HEK293 (cell line): ENCODE results near the gene ANO2.
"Not testable (repeated sequence)": the region's sequence is repeated elsewhere in the genome, so short reads cannot be mapped to it uniquely, and the experiment has no call there.

ENCODE experiments used
- TCF7L2 ChIP-seq: IDR thresholded peaks from 2 replicates; pipeline ENCODE4 v1.6.1; 2011; ENCODE audit warnings: low read depth, mild to moderate bottlenecking, inconsistent platforms, low read length, moderate library complexity, borderline replicate concordance
- YY1 ChIP-seq: fragments of 450-650 bp; formaldehyde crosslinking; IDR thresholded peaks from 2 replicates; pipeline ENCODE4 v1.5.1; 2018; ENCODE audit warnings: missing biosample characterization, missing genetic modification characterization
- ZNF114 ChIP-seq: fragments of 450-650 bp; formaldehyde crosslinking; IDR thresholded peaks from 2 replicates; pipeline ENCODE4 v1.5.0; 2017; ENCODE audit warnings: missing biosample characterization, missing genetic modification characterization
- ZNF121 ChIP-seq: fragments of 450-650 bp; formaldehyde crosslinking; IDR thresholded peaks from 2 replicates; pipeline ENCODE4 v1.5.1; 2016; ENCODE audit warnings: missing biosample characterization, missing genetic modification characterization
- ZNF426 ChIP-seq: fragments of 450-650 bp; formaldehyde crosslinking; IDR thresholded peaks from 2 replicates; pipeline ENCODE4 v1.5.1; 2017; ENCODE audit warnings: missing biosample characterization, missing genetic modification characterization, mild to moderate bottlenecking, inconsistent platforms, moderate library complexity
- ZNF549 ChIP-seq: fragments of 450-650 bp; IDR thresholded peaks from 2 replicates; pipeline ENCODE4 v1.5.1; 2018; ENCODE audit warnings: missing biosample characterization, missing genetic modification characterization, mild to moderate bottlenecking, inconsistent platforms, moderate library complexity
- TF ChIP-seq, protein P1 (sequence below): fragments of 450-650 bp; formaldehyde crosslinking; IDR thresholded peaks from 2 replicates; pipeline ENCODE4 v1.5.1; 2016; ENCODE audit warnings: missing biosample characterization, missing genetic modification characterization
- TF ChIP-seq, protein P2 (sequence below): fragments of 450-650 bp; formaldehyde crosslinking; IDR thresholded peaks from 2 replicates; pipeline ENCODE4 v1.5.1; 2016; ENCODE audit warnings: missing biosample characterization, missing genetic modification characterization
- TF ChIP-seq, protein P3 (sequence below): fragments of 450-650 bp; formaldehyde crosslinking; conservative IDR thresholded peaks from 2 replicates; pipeline ENCODE4 v1.5.1; 2016; ENCODE audit warnings: low read depth, missing biosample characterization, missing genetic modification characterization
- TF ChIP-seq, protein P4 (sequence below): fragments of 450-650 bp; formaldehyde crosslinking; IDR thresholded peaks from 2 replicates; pipeline ENCODE4 v1.5.1; 2016; ENCODE audit warnings: missing biosample characterization, missing genetic modification characterization
- TF ChIP-seq, protein P5 (sequence below): fragments of 450-650 bp; formaldehyde crosslinking; optimal IDR thresholded peaks from 2 replicates; pipeline ENCODE3; 2016; ENCODE audit warnings: missing biosample characterization, mild to moderate bottlenecking, missing genetic modification characterization
- TF ChIP-seq, protein P6 (sequence below): fragments of 450-650 bp; formaldehyde crosslinking; IDR thresholded peaks from 2 replicates; pipeline ENCODE4 v1.5.1; 2017; ENCODE audit warnings: missing biosample characterization, missing genetic modification characterization

DNA sequence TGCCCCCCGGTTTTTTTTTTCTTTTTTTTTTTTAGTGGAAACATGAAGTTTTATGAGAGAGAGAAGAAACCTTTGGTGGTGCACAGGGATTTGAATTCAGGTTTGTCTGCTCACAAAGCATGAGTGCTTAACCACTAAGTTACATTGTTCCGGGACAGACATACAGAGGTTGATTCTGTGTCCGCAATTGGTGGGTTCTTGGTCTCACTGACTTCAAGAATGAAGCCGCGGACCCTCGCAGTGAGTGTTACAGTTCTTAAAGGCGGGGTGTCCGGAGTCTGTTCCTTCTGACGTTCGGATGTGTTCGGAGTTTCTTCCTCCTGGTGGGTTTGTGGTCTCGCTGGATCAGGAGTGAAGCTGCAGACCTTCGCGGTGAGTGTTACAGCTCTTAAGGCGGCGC lies 57.2 kb downstream of the ANO2 start:
- TF ChIP-seq, protein P1, sequence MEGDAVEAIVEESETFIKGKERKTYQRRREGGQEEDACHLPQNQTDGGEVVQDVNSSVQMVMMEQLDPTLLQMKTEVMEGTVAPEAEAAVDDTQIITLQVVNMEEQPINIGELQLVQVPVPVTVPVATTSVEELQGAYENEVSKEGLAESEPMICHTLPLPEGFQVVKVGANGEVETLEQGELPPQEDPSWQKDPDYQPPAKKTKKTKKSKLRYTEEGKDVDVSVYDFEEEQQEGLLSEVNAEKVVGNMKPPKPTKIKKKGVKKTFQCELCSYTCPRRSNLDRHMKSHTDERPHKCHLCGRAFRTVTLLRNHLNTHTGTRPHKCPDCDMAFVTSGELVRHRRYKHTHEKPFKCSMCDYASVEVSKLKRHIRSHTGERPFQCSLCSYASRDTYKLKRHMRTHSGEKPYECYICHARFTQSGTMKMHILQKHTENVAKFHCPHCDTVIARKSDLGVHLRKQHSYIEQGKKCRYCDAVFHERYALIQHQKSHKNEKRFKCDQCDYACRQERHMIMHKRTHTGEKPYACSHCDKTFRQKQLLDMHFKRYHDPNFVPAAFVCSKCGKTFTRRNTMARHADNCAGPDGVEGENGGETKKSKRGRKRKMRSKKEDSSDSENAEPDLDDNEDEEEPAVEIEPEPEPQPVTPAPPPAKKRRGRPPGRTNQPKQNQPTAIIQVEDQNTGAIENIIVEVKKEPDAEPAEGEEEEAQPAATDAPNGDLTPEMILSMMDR, result not testable (repeated sequence)
- TF ChIP-seq, protein P2, sequence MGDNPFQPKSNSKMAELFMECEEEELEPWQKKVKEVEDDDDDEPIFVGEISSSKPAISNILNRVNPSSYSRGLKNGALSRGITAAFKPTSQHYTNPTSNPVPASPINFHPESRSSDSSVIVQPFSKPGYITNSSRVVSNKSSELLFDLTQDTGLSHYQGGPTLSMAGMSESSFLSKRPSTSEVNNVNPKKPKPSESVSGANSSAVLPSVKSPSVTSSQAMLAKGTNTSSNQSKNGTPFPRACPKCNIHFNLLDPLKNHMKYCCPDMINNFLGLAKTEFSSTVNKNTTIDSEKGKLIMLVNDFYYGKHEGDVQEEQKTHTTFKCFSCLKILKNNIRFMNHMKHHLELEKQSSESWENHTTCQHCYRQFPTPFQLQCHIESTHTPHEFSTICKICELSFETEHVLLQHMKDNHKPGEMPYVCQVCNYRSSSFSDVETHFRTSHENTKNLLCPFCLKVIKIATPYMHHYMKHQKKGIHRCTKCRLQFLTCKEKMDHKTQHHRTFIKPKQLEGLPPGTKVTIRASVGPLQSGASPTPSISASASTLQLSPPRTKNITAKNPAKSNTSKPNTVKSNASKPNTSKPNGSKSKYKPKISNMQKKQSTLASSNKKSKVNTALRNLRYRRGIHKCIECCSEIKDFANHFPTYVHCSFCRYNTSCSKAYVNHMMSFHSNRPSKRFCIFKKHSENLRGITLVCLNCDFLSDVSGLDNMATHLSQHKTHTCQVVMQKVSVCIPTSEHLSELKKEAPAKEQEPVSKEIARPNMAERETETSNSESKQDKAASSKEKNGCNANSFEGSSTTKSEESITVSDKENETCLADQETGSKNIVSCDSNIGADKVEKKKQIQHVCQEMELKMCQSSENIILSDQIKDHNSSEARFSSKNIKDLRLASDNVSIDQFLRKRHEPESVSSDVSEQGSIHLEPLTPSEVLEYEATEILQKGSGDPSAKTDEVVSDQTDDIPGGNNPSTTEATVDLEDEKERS, result not testable (repeated sequence)
- TF ChIP-seq, protein P3, sequence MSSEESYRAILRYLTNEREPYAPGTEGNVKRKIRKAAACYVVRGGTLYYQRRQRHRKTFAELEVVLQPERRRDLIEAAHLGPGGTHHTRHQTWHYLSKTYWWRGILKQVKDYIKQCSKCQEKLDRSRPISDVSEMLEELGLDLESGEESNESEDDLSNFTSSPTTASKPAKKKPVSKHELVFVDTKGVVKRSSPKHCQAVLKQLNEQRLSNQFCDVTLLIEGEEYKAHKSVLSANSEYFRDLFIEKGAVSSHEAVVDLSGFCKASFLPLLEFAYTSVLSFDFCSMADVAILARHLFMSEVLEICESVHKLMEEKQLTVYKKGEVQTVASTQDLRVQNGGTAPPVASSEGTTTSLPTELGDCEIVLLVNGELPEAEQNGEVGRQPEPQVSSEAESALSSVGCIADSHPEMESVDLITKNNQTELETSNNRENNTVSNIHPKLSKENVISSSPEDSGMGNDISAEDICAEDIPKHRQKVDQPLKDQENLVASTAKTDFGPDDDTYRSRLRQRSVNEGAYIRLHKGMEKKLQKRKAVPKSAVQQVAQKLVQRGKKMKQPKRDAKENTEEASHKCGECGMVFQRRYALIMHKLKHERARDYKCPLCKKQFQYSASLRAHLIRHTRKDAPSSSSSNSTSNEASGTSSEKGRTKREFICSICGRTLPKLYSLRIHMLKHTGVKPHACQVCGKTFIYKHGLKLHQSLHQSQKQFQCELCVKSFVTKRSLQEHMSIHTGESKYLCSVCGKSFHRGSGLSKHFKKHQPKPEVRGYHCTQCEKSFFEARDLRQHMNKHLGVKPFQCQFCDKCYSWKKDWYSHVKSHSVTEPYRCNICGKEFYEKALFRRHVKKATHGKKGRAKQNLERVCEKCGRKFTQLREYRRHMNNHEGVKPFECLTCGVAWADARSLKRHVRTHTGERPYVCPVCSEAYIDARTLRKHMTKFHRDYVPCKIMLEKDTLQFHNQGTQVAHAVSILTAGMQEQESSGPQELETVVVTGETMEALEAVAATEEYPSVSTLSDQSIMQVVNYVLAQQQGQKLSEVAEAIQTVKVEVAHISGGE, result not testable (repeated sequence)
- TF ChIP-seq ZNF114 (tag by site-specific recombination); YY1; ZNF426 (tag by site-specific recombination); TCF7L2; ZNF549 (tag by site-specific recombination); ZNF121 (tag by site-specific recombination): not testable (repeated sequence)
- TF ChIP-seq, protein P4, sequence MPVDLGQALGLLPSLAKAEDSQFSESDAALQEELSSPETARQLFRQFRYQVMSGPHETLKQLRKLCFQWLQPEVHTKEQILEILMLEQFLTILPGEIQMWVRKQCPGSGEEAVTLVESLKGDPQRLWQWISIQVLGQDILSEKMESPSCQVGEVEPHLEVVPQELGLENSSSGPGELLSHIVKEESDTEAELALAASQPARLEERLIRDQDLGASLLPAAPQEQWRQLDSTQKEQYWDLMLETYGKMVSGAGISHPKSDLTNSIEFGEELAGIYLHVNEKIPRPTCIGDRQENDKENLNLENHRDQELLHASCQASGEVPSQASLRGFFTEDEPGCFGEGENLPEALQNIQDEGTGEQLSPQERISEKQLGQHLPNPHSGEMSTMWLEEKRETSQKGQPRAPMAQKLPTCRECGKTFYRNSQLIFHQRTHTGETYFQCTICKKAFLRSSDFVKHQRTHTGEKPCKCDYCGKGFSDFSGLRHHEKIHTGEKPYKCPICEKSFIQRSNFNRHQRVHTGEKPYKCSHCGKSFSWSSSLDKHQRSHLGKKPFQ (tag by site-specific recombination), result not testable (repeated sequence)
- TF ChIP-seq, protein P5, sequence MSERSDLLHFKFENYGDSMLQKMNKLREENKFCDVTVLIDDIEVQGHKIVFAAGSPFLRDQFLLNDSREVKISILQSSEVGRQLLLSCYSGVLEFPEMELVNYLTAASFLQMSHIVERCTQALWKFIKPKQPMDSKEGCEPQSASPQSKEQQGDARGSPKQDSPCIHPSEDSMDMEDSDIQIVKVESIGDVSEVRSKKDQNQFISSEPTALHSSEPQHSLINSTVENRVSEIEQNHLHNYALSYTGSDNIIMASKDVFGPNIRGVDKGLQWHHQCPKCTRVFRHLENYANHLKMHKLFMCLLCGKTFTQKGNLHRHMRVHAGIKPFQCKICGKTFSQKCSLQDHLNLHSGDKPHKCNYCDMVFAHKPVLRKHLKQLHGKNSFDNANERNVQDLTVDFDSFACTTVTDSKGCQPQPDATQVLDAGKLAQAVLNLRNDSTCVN (tag by site-specific recombination), result not testable (repeated sequence)
- TF ChIP-seq, protein P6, sequence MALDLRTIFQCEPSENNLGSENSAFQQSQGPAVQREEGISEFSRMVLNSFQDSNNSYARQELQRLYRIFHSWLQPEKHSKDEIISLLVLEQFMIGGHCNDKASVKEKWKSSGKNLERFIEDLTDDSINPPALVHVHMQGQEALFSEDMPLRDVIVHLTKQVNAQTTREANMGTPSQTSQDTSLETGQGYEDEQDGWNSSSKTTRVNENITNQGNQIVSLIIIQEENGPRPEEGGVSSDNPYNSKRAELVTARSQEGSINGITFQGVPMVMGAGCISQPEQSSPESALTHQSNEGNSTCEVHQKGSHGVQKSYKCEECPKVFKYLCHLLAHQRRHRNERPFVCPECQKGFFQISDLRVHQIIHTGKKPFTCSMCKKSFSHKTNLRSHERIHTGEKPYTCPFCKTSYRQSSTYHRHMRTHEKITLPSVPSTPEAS (tag by site-specific recombination), result not testable (repeated sequence)
